Endothelial cell of umbilical vein (primary cell): ENCODE results near the gene LAMB1.

Source experiments
- CTCF ChIP-seq, 2 donors: IDR thresholded peaks; 1 replicate in 1 of 2; 2 replicates in 1 of 2; pipeline ENCODE4 v1.5.1; 2011; ENCODE audit warnings: low read length in 2 of 2, mild to moderate bottlenecking in 2 of 2, moderate library complexity in 2 of 2, control low read depth in 1 of 2, inconsistent platforms in 1 of 2, low read depth in 1 of 2; ENCODE audit not compliant: insufficient read depth in 1 of 2; ENCODE audit errors: extremely low read depth in 1 of 2
- EZH2 ChIP-seq: IDR thresholded peaks from 2 replicates; pipeline ENCODE4 v1.6.1; 2012; ENCODE audit warnings: borderline replicate concordance, low read depth, mild to moderate bottlenecking, moderate library complexity, low read length, inconsistent platforms; ENCODE audit not compliant: severe bottlenecking
- FOS ChIP-seq: IDR thresholded peaks from 2 replicates; pipeline ENCODE4 v1.6.1; 2011; ENCODE audit warnings: mild to moderate bottlenecking, low read length, moderate library complexity, borderline replicate concordance; ENCODE audit not compliant: insufficient read depth
- GATA2 ChIP-seq: IDR thresholded peaks from 2 replicates; pipeline ENCODE4 v1.7.0; 2011; ENCODE audit warnings: low read depth, mild to moderate bottlenecking, moderate library complexity, mixed read lengths, low read length; ENCODE audit not compliant: insufficient read length, insufficient read depth
- JUN ChIP-seq: IDR thresholded peaks from 2 replicates; pipeline ENCODE4 v1.6.1; 2011; ENCODE audit warnings: borderline replicate concordance, low read depth; ENCODE audit not compliant: insufficient read length, insufficient read depth
- MYC ChIP-seq: IDR thresholded peaks from one replicate; pipeline ENCODE4 v1.6.1; 2011; ENCODE audit warnings: mild to moderate bottlenecking, low read depth, low read length
- POLR2A ChIP-seq: IDR thresholded peaks from 2 replicates; pipeline ENCODE4 v1.6.1; 2012; ENCODE audit warnings: low read depth, mild to moderate bottlenecking, control low read depth, low read length
- POLR2AphosphoS5 ChIP-seq: IDR thresholded peaks from 2 replicates; pipeline ENCODE4 v1.6.1; 2012; ENCODE audit warnings: low read depth, mild to moderate bottlenecking, control low read depth, low read length, moderate library complexity; ENCODE audit not compliant: insufficient read depth
- TF ChIP-seq, protein P1 (sequence below): IDR thresholded peaks from 2 replicates; pipeline ENCODE4 v1.6.1; 2011; ENCODE audit not compliant: insufficient read depth, insufficient read length

GRCh38 chr7:107878636-107879035 is 124.3 kb downstream of the LAMB1 start:
- TF ChIP-seq POLR2AphosphoS5: no peak
- TF ChIP-seq POLR2A: no peak
- TF ChIP-seq CTCF (IDR thresholded peaks at IDR 0.05; ENCODE audit: extremely low read depth in 1 of 2, insufficient read depth in 1 of 2, low read depth in 1 of 2, low read length in 2 of 2): no peak
- TF ChIP-seq, protein P1, sequence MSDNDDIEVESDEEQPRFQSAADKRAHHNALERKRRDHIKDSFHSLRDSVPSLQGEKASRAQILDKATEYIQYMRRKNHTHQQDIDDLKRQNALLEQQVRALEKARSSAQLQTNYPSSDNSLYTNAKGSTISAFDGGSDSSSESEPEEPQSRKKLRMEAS: no peak
- TF ChIP-seq GATA2: no peak
- TF ChIP-seq FOS: no peak
- no peak for TF ChIP-seq JUN
- no peak for TF ChIP-seq MYC
- TF ChIP-seq EZH2: no peak
